GM23248 (cell line): ENCODE results near the gene SH3RF3.

ENCODE experiments used
- EZH2 ChIP-seq: fragments of 200-600 bp; sonication (generic); IDR thresholded peaks from 2 replicates; pipeline ENCODE4 v1.6.1; 2018; ENCODE audit warnings: antibody characterized with exemption, mild to moderate bottlenecking; ENCODE audit not compliant: insufficient read depth, poor library complexity, severe bottlenecking
- EZH2phosphoT487 ChIP-seq: fragments of 200-600 bp; sonication (generic); IDR thresholded peaks from 2 replicates; pipeline ENCODE4 v1.6.1; 2018; ENCODE audit warnings: antibody characterized with exemption, moderate library complexity, mild to moderate bottlenecking, low read depth; ENCODE audit not compliant: insufficient read depth

GRCh38 chr2:109528811-109529501 is 400.0 kb downstream of the SH3RF3 start:
- TF ChIP-seq EZH2phosphoT487: no peak
- no peak for TF ChIP-seq EZH2
